GM13976 (cell line): Measurements from ENCODE around the gene TKT.
"Not testable (repeated sequence)": the region's sequence is repeated elsewhere in the genome, so short reads cannot be mapped to it uniquely, and the experiment has no call there.

Experiments
- DNase-seq: peaks from one replicate; pipeline ENCODE4 v3.0.0; 2012; ENCODE audit warnings: low spot score
- CTCF ChIP-seq: IDR thresholded peaks from 2 replicates; pipeline ENCODE4 v1.5.1; 2012; ENCODE audit warnings: borderline replicate concordance, mild to moderate bottlenecking; ENCODE audit not compliant: insufficient read depth; ENCODE audit errors: extremely low read depth, missing control alignments, control extremely low read depth
- in situ Hi-C: fragments of 300-500 bp; cut with MboI; formaldehyde crosslinking; loops from one replicate; pipeline ENCODE4 v1.12.0; 2022; ENCODE audit warnings: low sequenced_read_pairs, mixed read lengths, inconsistent platforms; ENCODE audit not compliant: unreplicated experiment

The TKT gene

GRCh38 chr3:53255423-53255774 lies 423 bp downstream of the TKT start:
- DNase-seq: peak; percentile 78
- no peak for TF ChIP-seq CTCF
- in situ Hi-C loops: no loop called here

- no peak for TF ChIP-seq CTCF
- in situ Hi-C loops: no loop called here
- DNase-seq: peak; percentile 85
Measured at GRCh38 chr3:53254509-53255422, 1.1 kb downstream of the TKT start.

GRCh38 chr3:53253707-53254508 lies 1.9 kb downstream of the TKT start:
- in situ Hi-C loops: no loop called here
- DNase-seq: peak; percentile 13

GRCh38 chr3:53252947-53253322 lies 2.9 kb downstream of the TKT start:
- DNase-seq, in situ Hi-C loops: not testable (repeated sequence)

More at GRCh38 chr3:53253707-53254508, 1.9 kb downstream of the TKT start:
- no peak for TF ChIP-seq CTCF

- in situ Hi-C loops: no loop called here
- TF ChIP-seq CTCF: no peak
- no peak for DNase-seq
Measured at GRCh38 chr3:53252096-53252946, 3.5 kb downstream of the TKT start.

- TF ChIP-seq CTCF: no peak
- in situ Hi-C loops: no loop called here
- no peak for DNase-seq
Measured at GRCh38 chr3:53250881-53251605, 4.8 kb downstream of the TKT start.
